ENCODE results near the gene DAPL1.

The DAPL1 gene

DNA sequence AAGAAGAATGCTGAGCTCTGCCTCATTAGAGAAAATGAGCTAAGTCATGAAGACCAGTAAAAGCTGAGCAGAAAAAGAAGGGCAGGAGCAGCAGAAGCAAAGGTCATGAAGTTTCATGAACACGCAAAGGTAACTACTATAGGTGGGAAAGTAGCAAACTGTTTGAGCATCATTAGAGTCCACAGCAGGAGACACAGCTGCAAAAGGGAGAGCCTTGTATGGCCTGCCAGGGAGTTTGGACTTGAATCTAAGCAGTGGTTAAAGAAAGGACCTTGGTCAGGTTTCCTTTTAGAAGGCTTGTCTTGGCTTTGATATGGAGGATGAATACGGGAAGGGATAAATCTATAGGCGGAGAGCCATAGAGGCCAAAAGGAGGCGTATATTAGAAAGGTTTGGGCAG lies 34.0 kb downstream of the DAPL1 start:
- H3K9me2 ChIP-seq (replicated peaks; ENCODE audit: insufficient read depth, low read length), result no peaks in the 10 kb centered on the region
- no peaks in the 10 kb centered on the region for H3K79me2 ChIP-seq (ENCODE audit: low read length)
- no peaks in the 10 kb centered on the region for H3K9me3 ChIP-seq (replicated peaks; ENCODE audit: insufficient read depth, low read length)
- H3K27me3 ChIP-seq (replicated peaks; ENCODE audit: insufficient read depth, low read length), result no peaks in the 10 kb centered on the region
- TF ChIP-seq, protein P1, sequence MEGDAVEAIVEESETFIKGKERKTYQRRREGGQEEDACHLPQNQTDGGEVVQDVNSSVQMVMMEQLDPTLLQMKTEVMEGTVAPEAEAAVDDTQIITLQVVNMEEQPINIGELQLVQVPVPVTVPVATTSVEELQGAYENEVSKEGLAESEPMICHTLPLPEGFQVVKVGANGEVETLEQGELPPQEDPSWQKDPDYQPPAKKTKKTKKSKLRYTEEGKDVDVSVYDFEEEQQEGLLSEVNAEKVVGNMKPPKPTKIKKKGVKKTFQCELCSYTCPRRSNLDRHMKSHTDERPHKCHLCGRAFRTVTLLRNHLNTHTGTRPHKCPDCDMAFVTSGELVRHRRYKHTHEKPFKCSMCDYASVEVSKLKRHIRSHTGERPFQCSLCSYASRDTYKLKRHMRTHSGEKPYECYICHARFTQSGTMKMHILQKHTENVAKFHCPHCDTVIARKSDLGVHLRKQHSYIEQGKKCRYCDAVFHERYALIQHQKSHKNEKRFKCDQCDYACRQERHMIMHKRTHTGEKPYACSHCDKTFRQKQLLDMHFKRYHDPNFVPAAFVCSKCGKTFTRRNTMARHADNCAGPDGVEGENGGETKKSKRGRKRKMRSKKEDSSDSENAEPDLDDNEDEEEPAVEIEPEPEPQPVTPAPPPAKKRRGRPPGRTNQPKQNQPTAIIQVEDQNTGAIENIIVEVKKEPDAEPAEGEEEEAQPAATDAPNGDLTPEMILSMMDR (IDR thresholded peaks at IDR 0.05; ENCODE audit: low read length), result no peak
- TF ChIP-seq EZH2 (optimal IDR thresholded peaks at IDR 0.05; ENCODE audit: low read depth, low read length) (no peak), EZH2phosphoT487 (IDR thresholded peaks at IDR 0.05; ENCODE audit: low read length) (no peak)
- H4K20me1 ChIP-seq (ENCODE audit: insufficient read depth, low read length), result no peaks in the 10 kb centered on the region
- no peak overlapping the region for H3K4me2 ChIP-seq (ENCODE audit: low read depth, low read length)
- DNase-seq, result no peak
- H3K27ac ChIP-seq (ENCODE audit: low read length), result no peak overlapping the region
- no peak overlapping the region for H3K9ac ChIP-seq (ENCODE audit: low read length)
- H3K4me1 ChIP-seq (ENCODE audit: low read length), result no peaks in the 10 kb centered on the region
- no peaks in the 10 kb centered on the region for H3F3A ChIP-seq (ENCODE audit: insufficient read depth, low read length)
- no peak overlapping the region for H3K4me3 ChIP-seq (ENCODE audit: low read length)
- H3K36me3 ChIP-seq (replicated peaks; ENCODE audit: insufficient read depth, low read length), result no peaks in the 10 kb centered on the region
- H2AFZ ChIP-seq (ENCODE audit: low read length), result no peak overlapping the region

DNA sequence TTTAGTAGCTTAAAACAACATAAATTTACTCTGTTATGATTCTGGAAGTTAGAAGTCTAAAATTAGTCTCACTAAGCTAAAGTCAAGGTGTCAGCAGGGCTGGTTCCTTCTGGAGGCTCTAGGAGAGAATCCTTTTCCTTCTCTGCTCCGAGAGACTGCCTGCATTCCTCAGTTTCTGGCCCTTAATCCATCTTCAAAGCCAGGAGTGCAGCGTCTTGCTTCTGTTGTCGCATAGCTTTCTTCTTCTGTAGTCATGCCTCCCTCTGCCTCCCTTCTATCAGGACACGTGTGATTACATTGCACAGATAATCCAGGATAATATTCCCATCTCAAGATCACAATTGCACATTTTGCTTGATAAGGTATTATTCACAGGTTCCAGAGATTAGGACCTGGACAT lies 35.1 kb downstream of the DAPL1 start:
- H3K4me2 ChIP-seq (ENCODE audit: low read depth, low read length), result no peak overlapping the region
- no peak for DNase-seq
- H3K9me3 ChIP-seq (replicated peaks; ENCODE audit: insufficient read depth, low read length), result no peaks in the 10 kb centered on the region
- no peak overlapping the region for H2AFZ ChIP-seq (ENCODE audit: low read length)
- H3K9me2 ChIP-seq (replicated peaks; ENCODE audit: insufficient read depth, low read length), result no peaks in the 10 kb centered on the region
- TF ChIP-seq, protein P1 (IDR thresholded peaks at IDR 0.05; ENCODE audit: low read length), result no peak
- TF ChIP-seq EZH2phosphoT487 (IDR thresholded peaks at IDR 0.05; ENCODE audit: low read length) (no peak), EZH2 (optimal IDR thresholded peaks at IDR 0.05; ENCODE audit: low read depth, low read length) (no peak)
- H3K27me3 ChIP-seq (replicated peaks; ENCODE audit: insufficient read depth, low read length), result no peaks in the 10 kb centered on the region
- H3K4me3 ChIP-seq (ENCODE audit: low read length), result no peak overlapping the region
- H3K27ac ChIP-seq (ENCODE audit: low read length), result no peak overlapping the region
- H4K20me1 ChIP-seq (ENCODE audit: insufficient read depth, low read length), result no peaks in the 10 kb centered on the region
- no peaks in the 10 kb centered on the region for H3F3A ChIP-seq (ENCODE audit: insufficient read depth, low read length)
- H3K79me2 ChIP-seq (ENCODE audit: low read length), result no peaks in the 10 kb centered on the region
- no peaks in the 10 kb centered on the region for H3K36me3 ChIP-seq (replicated peaks; ENCODE audit: insufficient read depth, low read length)
- no peak overlapping the region for H3K9ac ChIP-seq (ENCODE audit: low read length)
- no peaks in the 10 kb centered on the region for H3K4me1 ChIP-seq (ENCODE audit: low read length)

DNA sequence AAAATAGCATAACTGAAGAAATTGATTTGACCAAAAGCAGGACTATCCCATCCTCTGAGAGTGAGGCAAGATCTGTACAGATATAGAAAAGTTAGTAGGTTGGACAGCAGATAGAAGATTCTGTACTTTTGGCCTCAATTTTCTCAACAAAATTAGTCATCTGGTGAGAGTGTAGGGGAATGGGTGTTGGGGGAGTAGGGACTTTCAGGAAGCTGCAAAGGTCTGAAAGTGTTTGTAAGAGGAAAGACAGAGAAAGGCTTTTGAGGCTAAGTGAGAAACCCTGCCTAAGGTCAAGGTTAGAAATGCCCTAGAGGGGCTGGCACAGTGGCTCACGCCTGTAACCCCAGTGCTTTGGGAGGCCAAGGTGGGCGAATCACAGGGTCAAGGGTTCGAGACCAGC lies 40.3 kb downstream of the DAPL1 start:
- Histone ChIP-seq H4K20me1 (ENCODE audit: insufficient read depth, low read length) (no peaks in the 10 kb centered on the region), H3K4me2 (ENCODE audit: low read depth, low read length) (no peak overlapping the region), H3K27me3 (replicated peaks; ENCODE audit: insufficient read depth, low read length) (no peaks in the 10 kb centered on the region), H3K36me3 (replicated peaks; ENCODE audit: insufficient read depth, low read length) (no peaks in the 10 kb centered on the region), H3K79me2 (ENCODE audit: low read length) (no peaks in the 10 kb centered on the region), H3K9ac (ENCODE audit: low read length) (no peak overlapping the region), H3K27ac (ENCODE audit: low read length) (no peak overlapping the region), H3K4me3 (ENCODE audit: low read length) (no peak overlapping the region), H3K9me3 (replicated peaks; ENCODE audit: insufficient read depth, low read length) (no peaks in the 10 kb centered on the region), H2AFZ (ENCODE audit: low read length) (no peak overlapping the region), H3K4me1 (ENCODE audit: low read length) (no peaks in the 10 kb centered on the region), H3F3A (ENCODE audit: insufficient read depth, low read length) (no peaks in the 10 kb centered on the region), H3K9me2 (replicated peaks; ENCODE audit: insufficient read depth, low read length) (no peaks in the 10 kb centered on the region)
- no peak for TF ChIP-seq EZH2 (optimal IDR thresholded peaks at IDR 0.05; ENCODE audit: low read depth, low read length)
- TF ChIP-seq EZH2phosphoT487 (IDR thresholded peaks at IDR 0.05; ENCODE audit: low read length), result no peak
- TF ChIP-seq, protein P1 (IDR thresholded peaks at IDR 0.05; ENCODE audit: low read length), result no peak
- no peak for DNase-seq

All from MM.1S (cell line).